Measurements from ENCODE around the gene MFSD1. TPM values are rescaled to one million over a fixed set of nuclear protein-coding genes. Genes with fewer than 3 reads are reported as not detected.

MFSD1 gene
- total and polyA plus RNA-seq, 2 of the 8 experiments (the other 6 are each of a cell fraction or from before 2014, with no cell fraction given), result 9.3 to 11.5 TPM

- WGBS, 2 experiments (ENCODE audit: extremely low coverage in 1 of 2, insufficient coverage in 1 of 2, insufficient read length in 1 of 2, insufficient replicate concordance in 2 of 2, low coverage in 1 of 2, low lambda C conversion rate in 2 of 2, missing lambda C conversion rate in 1 of 2), result 93% methylated on average over 4 of the region's 4 CpGs; no CpG with 5 or more reads in 1 of the 2 experiments
- no peak overlapping the region for H3K27ac ChIP-seq (ENCODE audit: low read depth, low read length)
- no peak for TF ChIP-seq CEBPB (IDR thresholded peaks at IDR 0.05; ENCODE audit: low read depth, low read length)
- TF ChIP-seq ZNF274 (IDR thresholded peaks at IDR 0.05; ENCODE audit: borderline replicate concordance, extremely low read depth, low read length), result no peak
- TF ChIP-seq YY1 (IDR thresholded peaks at IDR 0.05; ENCODE audit: low read depth, low read length), result no peak
- no peak for TF ChIP-seq BRCA1 (IDR thresholded peaks at IDR 0.05; ENCODE audit: low read depth, low read length)
- no peak for TF ChIP-seq TAF7 (optimal IDR thresholded peaks at IDR 0.05; ENCODE audit: borderline replicate concordance, low read depth, low read length)
- TF ChIP-seq PHF8 (conservative IDR thresholded peaks at IDR 0.05; ENCODE audit: low read depth, low read length), result no peak
- no peak for TF ChIP-seq CREB1 (IDR thresholded peaks at IDR 0.05)
- no peak for TF ChIP-seq ATF2 (IDR thresholded peaks at IDR 0.05; ENCODE audit: low read length)
- no peak for TF ChIP-seq EGR1 (IDR thresholded peaks at IDR 0.05; ENCODE audit: borderline replicate concordance, low read depth, low read length)
- TF ChIP-seq, protein P1, sequence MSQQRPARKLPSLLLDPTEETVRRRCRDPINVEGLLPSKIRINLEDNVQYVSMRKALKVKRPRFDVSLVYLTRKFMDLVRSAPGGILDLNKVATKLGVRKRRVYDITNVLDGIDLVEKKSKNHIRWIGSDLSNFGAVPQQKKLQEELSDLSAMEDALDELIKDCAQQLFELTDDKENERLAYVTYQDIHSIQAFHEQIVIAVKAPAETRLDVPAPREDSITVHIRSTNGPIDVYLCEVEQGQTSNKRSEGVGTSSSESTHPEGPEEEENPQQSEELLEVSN (IDR thresholded peaks at IDR 0.05), result no peak
- TF ChIP-seq POU5F1 (IDR thresholded peaks at IDR 0.05; ENCODE audit: low read depth, low read length), result no peak
- TF ChIP-seq TBP (IDR thresholded peaks at IDR 0.05; ENCODE audit: low read depth, low read length), result no peak
- no peak overlapping the region for H2AK5ac ChIP-seq (ENCODE audit: low read depth, low read length)
- H2BK15ac ChIP-seq (ENCODE audit: low read length), result no peak overlapping the region
- H2BK12ac ChIP-seq (ENCODE audit: low read depth, low read length), result no peak overlapping the region
- H4K91ac ChIP-seq (replicated peaks; ENCODE audit: insufficient read length, low read length), result no peak overlapping the region
- no peak overlapping the region for H2BK5ac ChIP-seq (ENCODE audit: low read depth, low read length)
- H2BK120ac ChIP-seq (replicated peaks; ENCODE audit: low read depth, low read length), result no peak overlapping the region
- no peak overlapping the region for H3K4ac ChIP-seq (replicated peaks; ENCODE audit: insufficient read length, low read depth, low read length)
- H2BK20ac ChIP-seq (ENCODE audit: low read length), result no peak overlapping the region
- H3K79me1 ChIP-seq (ENCODE audit: low read depth, low read length), result no peaks in the 10 kb centered on the region
- no peak for DNase-seq (ENCODE audit: low read depth in 1 of 2, low spot score in 2 of 2)
- ChIA-PET CTCF (ENCODE audit: partially characterized antibody) (interaction anchor here (0.6 to 1.3 kb wide), 5 partner anchors 18 to 1226 kb away, joined by 3 to 5 read pairs (median 4); no protein-coding TSS in a partner anchor), POLR2A (ENCODE audit: partially characterized antibody) (interaction anchor here (0.7 kb wide), 1 partner anchor 622 kb away, joined by 5 read pairs; no protein-coding TSS in a partner anchor)
- H3K56ac ChIP-seq (replicated peaks; ENCODE audit: insufficient read length, low read depth, low read length), result no peak overlapping the region
- no peaks in the 10 kb centered on the region for H4K20me1 ChIP-seq (replicated peaks in 1 of 2; ENCODE audit: control insufficient read depth in 1 of 2, insufficient read depth in 2 of 2, low read length in 2 of 2)
- no peaks in the 10 kb centered on the region for H3K36me3 ChIP-seq (ENCODE audit: control insufficient read depth in 2 of 4, insufficient read depth in 4 of 4, low read length in 3 of 4)
- peaks cover 3 to 7% (median 7%) of the 10 kb centered on the region in 4 experiments; a peak in 4 of 7 replicates for H3K4me1 ChIP-seq (replicated peaks in 1 of 4; ENCODE audit: control insufficient read depth in 3 of 4, insufficient read depth in 4 of 4, low read length in 3 of 4)
- no peaks in the 10 kb centered on the region for H3K23me2 ChIP-seq (ENCODE audit: low read depth, low read length)
- H2AFZ ChIP-seq (ENCODE audit: low read length), result no peak overlapping the region
- H3K79me2 ChIP-seq (ENCODE audit: control insufficient read depth in 1 of 2, insufficient read depth in 2 of 2, low read length in 2 of 2), result no peaks in the 10 kb centered on the region
- H3K9ac ChIP-seq (replicated peaks in 1 of 4; ENCODE audit: extremely low read depth in 1 of 4, low read depth in 3 of 4, low read length in 3 of 4), result 0 out of 7 replicates have a peak overlapping the region, but pooled peaks of 1 of the 4 experiments have one; percentile 32
- H3K14ac ChIP-seq (ENCODE audit: insufficient read length), result no peak overlapping the region
- H3K4me3 ChIP-seq (ENCODE audit: extremely low read depth in 1 of 4, insufficient read depth in 2 of 4, low read depth in 3 of 4, low read length in 4 of 4), result no peak overlapping the region
- H3K23ac ChIP-seq (ENCODE audit: insufficient read length), result no peak overlapping the region
- FAIRE-seq, result no peak
- no peak overlapping the region for H4K8ac ChIP-seq (ENCODE audit: extremely low read depth, insufficient read depth, low read length)
- no peak overlapping the region for H3K4me2 ChIP-seq (ENCODE audit: insufficient read depth in 1 of 2, low read depth in 2 of 2, low read length in 2 of 2)
- H3K9me3 ChIP-seq (ENCODE audit: insufficient read depth in 2 of 2, low read depth in 1 of 2, low read length in 1 of 2), result no peaks in the 10 kb centered on the region
- no peaks in the 10 kb centered on the region for H3K27me3 ChIP-seq (replicated peaks in 1 of 4; ENCODE audit: control insufficient read depth in 3 of 4, extremely low read depth in 1 of 4, insufficient read depth in 3 of 4, low read length in 3 of 4)
- H3K18ac ChIP-seq (ENCODE audit: extremely low read depth, low read length), result no peak overlapping the region
- no peak overlapping the region for H4K5ac ChIP-seq (ENCODE audit: insufficient read length, low read depth, low read length)
Observed at GRCh38 chr3:158770741-158771350, 31.0 kb upstream of the MFSD1 start.

Measured in H1 (cell line).